ENCODE data around the gene CYP20A1.
"Not testable (repeated sequence)": the region's sequence is repeated elsewhere in the genome, so short reads cannot be mapped to it uniquely, and the experiment has no call there.

Gene CYP20A1

GRCh38 chr2:203340791-203341487 lies 102.1 kb downstream of the CYP20A1 start (continued):
- TF ChIP-seq ZNF23 (tag by site-specific recombination; IDR thresholded peaks at IDR 0.05; ENCODE audit: borderline replicate concordance) (no peak), ZNF571 (tag by site-specific recombination; IDR thresholded peaks at IDR 0.05) (no peak), RBAK (tag by site-specific recombination; IDR thresholded peaks at IDR 0.05) (no peak), ZNF513 (tag by site-specific recombination; IDR thresholded peaks at IDR 0.05) (no peak), KLF8 (tag by site-specific recombination; IDR thresholded peaks at IDR 0.05) (no peak)

- ChIA-PET POLR2A (no interaction called here), CTCF (no interaction called here)
- Histone ChIP-seq H3K27ac (ENCODE audit: extremely low read depth, low read depth, low read length) (no peak overlapping the region), H3K4me3 (ENCODE audit: low read depth, low read length) (no peak overlapping the region), H3K9me3 (ENCODE audit: control insufficient read depth, insufficient read depth, low read depth, low read length) (no peaks in the 10 kb centered on the region), H3K4me1 (ENCODE audit: control insufficient read depth, insufficient read depth, low read length) (no peaks in the 10 kb centered on the region; the same call in 1 of the 2 replicates), H3K36me3 (ENCODE audit: control insufficient read depth in 2 of 2, insufficient read depth in 1 of 2, low read length in 2 of 2) (peaks cover 0 to 10% of the 10 kb centered on the region in 2 experiments; a peak in 1 of 3 replicates)
- TF ChIP-seq BCL11B (tag by site-specific recombination; IDR thresholded peaks at IDR 0.05; ENCODE audit: low read depth) (no peak), PBX3 (CRISPR knock-in tag; IDR thresholded peaks at IDR 0.05) (no peak), ZNF23 (tag by site-specific recombination; IDR thresholded peaks at IDR 0.05; ENCODE audit: borderline replicate concordance) (no peak), ZNF560 (tag by site-specific recombination; IDR thresholded peaks at IDR 0.05; ENCODE audit: borderline replicate concordance) (no peak), ELK4 (IDR thresholded peaks at IDR 0.05; ENCODE audit: borderline replicate concordance, low read depth, low read length) (no peak), ZBTB49 (tag by site-specific recombination; IDR thresholded peaks at IDR 0.05; ENCODE audit: low read depth) (no peak), ZNF26 (tag by site-specific recombination; IDR thresholded peaks at IDR 0.05) (no peak)
Observed at GRCh38 chr2:203341741-203342310, 103.0 kb downstream of the CYP20A1 start.

GRCh38 chr2:203342374-203342773 lies 103.6 kb downstream of the CYP20A1 start:
- H3K4me1 ChIP-seq (ENCODE audit: control insufficient read depth, insufficient read depth, low read length); POLR2A ChIA-PET; H3K9me3 ChIP-seq (ENCODE audit: control insufficient read depth, insufficient read depth, low read depth, low read length); H3K36me3 ChIP-seq (ENCODE audit: control insufficient read depth in 2 of 2, insufficient read depth in 1 of 2, low read length in 2 of 2); CTCF ChIA-PET; H3K4me3 ChIP-seq (ENCODE audit: low read depth, low read length); H3K27ac ChIP-seq (ENCODE audit: extremely low read depth, low read depth, low read length): not testable (repeated sequence)
- TF ChIP-seq ZBTB11 (tag by site-specific recombination; conservative IDR thresholded peaks at IDR 0.05; ENCODE audit: low read depth) (peak; percentile 42; the same call in 1 of the 2 replicates), REST (tag by site-specific recombination; IDR thresholded peaks at IDR 0.05) (peak; percentile 43; the same call in 1 of the 2 replicates)

All from HEK293 (cell line).